Motor neuron (in vitro differentiated cells): ENCODE measurements around the gene LRRC47. TPM values are rescaled to one million over a fixed set of nuclear protein-coding genes. Genes with fewer than 3 reads are reported as not detected.
"Not testable (repeated sequence)": the region's sequence is repeated elsewhere in the genome, so short reads cannot be mapped to it uniquely, and the experiment has no call there.

Experiments
- ATAC-seq, 8 experiments: fragments of 200-7000 bp; cut with Tn5 transposase; replicated peaks in 6 of 8; 2 replicates each; pipeline ENCODE4 v1.8.0; 2021; ENCODE audit warnings: mild to moderate bottlenecking in 8 of 8, moderate library complexity in 8 of 8
- H3K27ac ChIP-seq, 2 donors: fragments of 250-450 bp; sonication (Bioruptor Pico); 2 replicates each; pipeline ENCODE4 v1.9.0; 2021; ENCODE audit warnings: antibody characterized with exemption in 2 of 2, mild to moderate bottlenecking in 2 of 2, moderate library complexity in 1 of 2
- H3K4me1 ChIP-seq, 2 donors: fragments of 250-450 bp; sonication (Bioruptor Pico); replicated peaks in 1 of 2; 2 replicates each; pipeline ENCODE4 v1.6.1; 2021; ENCODE audit warnings: antibody characterized with exemption in 2 of 2, mild to moderate bottlenecking in 2 of 2, moderate library complexity in 1 of 2
- H3K4me3 ChIP-seq, 5 donors: fragments of 250-450 bp; sonication (Bioruptor Pico); 2 replicates each; pipeline ENCODE4 v1.9.0; 2021; ENCODE audit warnings: antibody characterized with exemption in 5 of 5, mild to moderate bottlenecking in 5 of 5, moderate library complexity in 4 of 5
- WGBS, 10 experiments: fragments of 450-650 bp; shearing (Covaris generic); methylation state at CpG; one replicate each; pipeline ENCODE4 v1.0.0; 2022; 5-methylcytosine and 5-hydroxymethylcytosine counted together
- in situ Hi-C, 9 experiments: fragments of 400-800 bp; cut with MboI; loops; one replicate each; pipeline ENCODE4 v1.15.0; 2021; ENCODE audit warnings: low sequenced_read_pairs in 9 of 9, low pct_unique_long_range_greater_than_20kb in 2 of 9; ENCODE audit not compliant: unreplicated experiment in 9 of 9
- total RNA-seq, 8 experiments: library from RNA; unstranded; fragments of 300-600 nt; gene quantifications; 2 replicates each; pipeline versions ENCODE4 v1.2.3 to v1.2.4, GENCODE V29; 2022

The LRRC47 gene
- total RNA-seq, 8 experiments from 2014 or later, result 27.4 to 59.1 (median 39.8) TPM

DNA sequence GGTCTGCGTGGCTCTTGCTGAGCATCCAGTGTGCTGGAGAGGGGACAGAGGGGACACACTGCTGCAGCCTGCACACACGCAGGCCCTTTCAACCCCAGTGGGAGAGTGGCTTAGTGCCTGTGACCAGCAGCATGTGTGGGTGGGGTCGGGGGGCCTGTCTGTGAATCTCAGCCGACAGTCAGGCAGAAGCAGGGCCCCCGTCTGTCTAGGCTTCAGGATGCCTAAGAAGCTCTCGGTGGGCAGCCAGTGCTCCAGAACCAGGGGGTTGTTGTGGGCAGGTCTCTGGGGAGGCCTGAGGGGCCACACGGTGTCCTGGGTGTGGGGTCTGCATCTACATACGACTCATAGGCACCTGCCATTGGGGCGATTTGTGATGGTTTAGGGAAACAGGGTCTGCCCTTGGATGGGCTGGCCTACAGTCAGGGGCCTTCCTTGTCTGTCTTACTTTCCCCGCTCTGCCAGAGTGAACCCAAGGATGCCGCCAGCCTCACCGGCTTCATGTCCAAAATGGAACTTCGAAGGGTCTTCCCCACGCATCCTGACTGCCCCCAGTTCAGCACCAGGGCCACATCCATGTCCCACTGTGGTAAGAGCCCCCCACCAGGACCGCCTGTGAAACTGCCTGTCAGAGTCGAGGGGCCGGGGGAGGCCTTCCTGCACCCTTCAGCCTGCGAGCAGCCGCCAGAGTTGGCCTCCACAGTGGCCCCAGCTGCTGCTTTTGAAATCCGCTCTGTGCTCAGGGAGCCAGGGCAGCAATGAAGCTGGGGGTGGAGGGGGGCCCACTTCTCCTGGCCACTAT is 42.4 kb downstream of the LRRC47 start:
- WGBS, 10 experiments, result 8 to 100% (median 80%) methylated on average over 1 to 17 of the region's 20 CpGs; no CpG with 5 or more reads in 3 of the 10 experiments
- in situ Hi-C loops, result no loop called here
- Histone ChIP-seq H3K4me1 (no peaks in the 10 kb centered on the region), H3K27ac (no peak overlapping the region), H3K4me3 (no peak overlapping the region)
- ATAC-seq, result no peak

DNA sequence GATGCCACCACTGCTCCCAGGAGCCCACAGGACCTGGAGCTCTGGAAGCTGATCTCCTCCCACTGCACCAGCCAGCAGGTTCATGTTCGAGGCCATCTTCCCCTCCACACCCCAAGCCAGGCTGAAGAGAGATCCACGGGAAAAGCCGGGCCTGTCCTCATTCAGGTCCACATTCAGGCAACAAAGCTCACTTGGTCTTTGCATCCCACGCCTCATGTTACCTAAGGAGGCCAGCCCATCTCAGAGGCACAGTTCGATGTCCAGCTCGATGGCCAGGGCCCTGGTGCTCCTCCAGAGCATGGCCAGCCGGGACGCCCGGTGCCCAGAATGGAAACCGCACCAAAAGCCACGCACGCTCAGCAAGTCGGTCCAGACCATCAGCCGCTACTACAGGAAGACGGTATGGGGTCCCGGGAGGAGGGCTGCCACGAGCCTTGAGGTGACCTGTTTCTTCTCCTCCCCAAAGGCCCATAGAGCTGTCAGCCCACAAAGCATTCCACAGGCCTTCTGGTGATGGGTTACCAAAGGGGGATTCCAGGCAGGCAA is 43.8 kb downstream of the LRRC47 start, which contains the start of gene CCDC27:
Gene CCDC27, plus strand, starts transcription at position 51 of the 546 bp plus-strand sequence. Its CDS starts 32 bp downstream, at position 83.
- WGBS, 10 experiments, result 83 to 100% (median 91%) methylated on average over 1 to 13 of the region's 17 CpGs; no CpG with 5 or more reads in 4 of the 10 experiments
- no peak for ATAC-seq
- in situ Hi-C loops, result no loop called here

GRCh38 chr1:3750741-3751140 is 45.6 kb downstream of the LRRC47 start:
- H3K27ac ChIP-seq, result no peak overlapping the region
- H3K4me1 ChIP-seq, result peaks cover 11 to 12% of the 10 kb centered on the region in 2 donors
- 17 to 77% (median 70%) methylated on average over 1 to 6 of the region's 6 CpGs; no CpG with 5 or more reads in 2 of the 10 experiments for WGBS, 10 experiments
- ATAC-seq, result no peak
- in situ Hi-C loops, result no loop called here
- no peak overlapping the region for H3K4me3 ChIP-seq

More for the DNA sequence above, 43.8 kb downstream of the LRRC47 start, which contains the start of gene CCDC27:
- H3K4me1 ChIP-seq, result peaks cover 4% of the 10 kb centered on the region in 2 donors
- H3K4me3 ChIP-seq, result no peak within 1 kb of the TSS
- no peak within 1 kb of the TSS for H3K27ac ChIP-seq

DNA sequence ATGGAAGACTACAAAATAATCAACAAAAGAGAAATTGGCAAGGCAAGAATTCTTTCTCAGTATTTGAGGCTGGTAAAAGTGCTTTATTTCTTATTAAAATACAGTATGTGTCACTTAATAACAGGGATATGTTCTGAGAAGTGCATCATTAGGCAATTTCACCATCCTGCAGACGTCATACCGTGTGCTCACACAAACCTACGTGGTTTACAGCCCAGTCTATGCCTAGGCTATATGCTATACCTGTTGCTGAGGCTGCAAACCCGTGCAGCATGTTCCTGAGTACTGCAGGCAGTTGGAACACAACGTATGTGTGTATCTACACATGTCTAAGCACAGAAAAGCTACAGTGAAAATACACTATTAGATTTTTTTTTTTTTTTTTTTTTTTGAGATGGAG is 46.8 kb downstream of the LRRC47 start:
- in situ Hi-C loops, result no loop called here
- no peak for ATAC-seq

GRCh38 chr1:3748316-3748900 is 47.9 kb downstream of the LRRC47 start:
- H3K27ac ChIP-seq, ATAC-seq, H3K4me3 ChIP-seq, in situ Hi-C loops: not testable (repeated sequence)
- 56 to 100% (median 79%) methylated on average over 2 to 12 of the region's 15 CpGs; no CpG with 5 or more reads in 2 of the 10 experiments for WGBS, 10 experiments
- H3K4me1 ChIP-seq, result peaks cover 22 to 25% of the 10 kb centered on the region in 2 donors

More for the DNA sequence above, 46.8 kb downstream of the LRRC47 start:
- 0 to 91% (median 57%) methylated on average over 1 to 5 of the region's 5 CpGs for WGBS, 10 experiments
- Histone ChIP-seq H3K4me3 (no peak overlapping the region), H3K4me1 (peaks cover 22 to 23% of the 10 kb centered on the region in 2 donors), H3K27ac (no peak overlapping the region)

- Histone ChIP-seq H3K4me3 (peak overlapping the region in 3 of 5 donors; percentile 57 to 78 (median 75)), H3K4me1 (peaks cover 22 to 25% of the 10 kb centered on the region in 2 donors), H3K27ac (no peak overlapping the region)
- no peak for ATAC-seq
- in situ Hi-C loops, result no loop called here
- 80 to 100% (median 87%) methylated on average over 1 to 12 of the region's 13 CpGs; no CpG with 5 or more reads in 4 of the 10 experiments for WGBS, 10 experiments
Measured at GRCh38 chr1:3747903-3748302, 48.4 kb downstream of the LRRC47 start.

GRCh38 chr1:3747522-3747848 is 48.8 kb downstream of the LRRC47 start:
- WGBS, 10 experiments, result 35 to 100% (median 67%) methylated on average over 1 to 6 of the region's 6 CpGs; no CpG with 5 or more reads in 4 of the 10 experiments
- Histone ChIP-seq H3K4me3 (peak overlapping the region; percentile 57 to 89 (median 76)), H3K4me1 (peaks cover 22 to 25% of the 10 kb centered on the region in 2 donors), H3K27ac (no peak overlapping the region)
- in situ Hi-C loops, result no loop called here
- no peak for ATAC-seq

DNA sequence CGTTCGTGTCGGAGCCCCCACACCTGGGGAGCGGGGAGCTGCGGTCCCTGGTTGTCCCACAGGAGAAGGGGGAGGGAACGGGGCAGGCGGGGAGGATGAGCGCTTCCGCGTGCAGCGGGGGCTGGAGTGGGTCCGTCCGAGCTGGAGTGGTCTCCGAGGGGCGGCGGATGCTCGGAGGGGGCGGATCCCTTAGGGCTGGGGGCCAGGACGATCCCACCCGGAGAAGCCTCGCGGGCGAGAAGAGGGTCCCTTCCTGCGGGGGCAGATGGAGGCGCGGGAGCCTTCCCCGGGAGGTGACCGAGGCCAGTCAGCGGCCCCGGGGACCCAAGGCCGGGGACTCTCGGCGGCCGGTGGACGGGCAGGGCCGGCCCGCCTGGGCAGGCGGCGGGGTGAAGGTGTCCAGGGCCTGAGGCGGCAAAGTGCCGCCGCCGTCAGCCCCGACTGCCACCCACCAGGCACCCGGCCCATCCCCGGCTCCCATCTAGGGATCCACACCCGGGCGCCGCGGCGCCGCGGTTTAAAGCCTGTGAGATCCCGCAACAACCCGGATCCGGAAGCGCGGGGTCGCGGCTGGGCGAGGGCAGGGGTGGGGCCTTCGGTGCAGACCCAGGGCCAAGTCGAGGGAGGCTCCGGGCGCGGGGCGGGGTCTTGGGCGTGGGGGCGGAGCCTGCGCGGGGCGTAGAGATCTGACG is 49.3 kb downstream of the LRRC47 start:
- Histone ChIP-seq H3K4me1 (peaks cover 22 to 25% of the 10 kb centered on the region in 2 donors), H3K4me3 (peak overlapping the region; percentile 57 to 89 (median 76)), H3K27ac (no peak overlapping the region)
- in situ Hi-C loops, result no loop called here
- WGBS, 10 experiments, result 0% methylated on average over 1 to 5 of the region's 73 CpGs; no CpG with 5 or more reads in 7 of the 10 experiments
- ATAC-seq, result peak; percentile 75 to 97 (median 95)

DNA sequence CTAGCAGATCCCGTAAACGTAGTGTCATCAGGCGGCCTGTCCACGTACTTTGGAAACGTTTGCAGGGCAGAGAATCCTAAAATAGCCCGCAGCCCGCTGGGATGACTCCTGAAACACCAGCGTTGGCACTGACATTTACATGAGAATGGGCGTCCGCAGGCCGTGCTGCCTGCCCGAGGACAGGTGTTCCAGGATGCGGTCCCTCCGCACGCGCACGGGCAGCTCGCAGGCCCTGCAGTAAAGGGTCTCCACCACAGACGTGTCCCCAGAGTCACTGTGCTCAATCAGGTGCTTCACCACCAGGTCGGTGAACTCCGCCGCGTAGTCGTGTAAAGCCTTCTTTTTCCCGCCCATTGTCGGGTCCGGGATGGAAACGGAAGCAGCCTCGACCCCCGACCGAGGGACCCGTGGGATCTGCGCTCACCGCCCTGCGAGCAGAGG is 49.9 kb downstream of the LRRC47 start:
- ATAC-seq, result peak in 5 of 8 experiments; percentile 1 to 20 (median 9)
- in situ Hi-C loops, result no loop called here
- WGBS, 10 experiments, result 0 to 32% (median 4%) methylated on average over 2 to 18 of the region's 35 CpGs; no CpG with 5 or more reads in 4 of the 10 experiments
- Histone ChIP-seq H3K27ac (no peak overlapping the region), H3K4me3 (peak overlapping the region; percentile 57 to 89 (median 76)), H3K4me1 (peaks cover 22 to 25% of the 10 kb centered on the region in 2 donors)

- 57 to 83% (median 70%) methylated on average over 1 to 19 of the region's 25 CpGs; no CpG with 5 or more reads in 4 of the 10 experiments for WGBS, 10 experiments
- no peak for ATAC-seq
- Histone ChIP-seq H3K27ac (no peak overlapping the region), H3K4me1 (peaks cover 22 to 25% of the 10 kb centered on the region in 2 donors), H3K4me3 (peak overlapping the region; percentile 57 to 89 (median 76))
- in situ Hi-C loops, result no loop called here
Measured at GRCh38 chr1:3745590-3746381, 50.5 kb downstream of the LRRC47 start.

GRCh38 chr1:3745071-3745470 is 51.2 kb downstream of the LRRC47 start:
- in situ Hi-C loops, result no loop called here
- Histone ChIP-seq H3K27ac (no peak overlapping the region), H3K4me1 (peaks cover 22 to 25% of the 10 kb centered on the region in 2 donors), H3K4me3 (no peak overlapping the region)
- ATAC-seq, result no peak
- 80 to 93% (median 87%) methylated on average over 2 to 7 of the region's 12 CpGs; no CpG with 5 or more reads in 6 of the 10 experiments for WGBS, 10 experiments

GRCh38 chr1:3744646-3745045 is 51.7 kb downstream of the LRRC47 start:
- Histone ChIP-seq H3K4me3 (no peak overlapping the region), H3K4me1 (peaks cover 22 to 25% of the 10 kb centered on the region in 2 donors), H3K27ac (no peak overlapping the region)
- in situ Hi-C loops, result no loop called here
- ATAC-seq, result no peak
- 87 to 100% (median 89%) methylated on average over 1 to 8 of the region's 10 CpGs; no CpG with 5 or more reads in 7 of the 10 experiments for WGBS, 10 experiments
